ENCODE measurements around the gene SEMA4C. TPM values are rescaled to one million over a fixed set of nuclear protein-coding genes. Genes with fewer than 3 reads are reported as not detected.

The SEMA4C gene
- total RNA-seq, 2 experiments from 2014 or later = 7.7 to 8.5 TPM

GRCh38 chr2:96841701-96842495, 28.0 kb downstream of the SEMA4C start:
- intact Hi-C loops (cut with micrococcal nuclease) = no loop called here
- H3K9me3 Mint-ChIP-seq = no peaks in the 10 kb centered on the region
- peaks cover 12% of the 10 kb centered on the region for H3K36me3 Mint-ChIP-seq (ENCODE audit: low read depth)
- H3K27ac Mint-ChIP-seq = no peak overlapping the region
- DNase-seq = no peak
- H3K4me1 Mint-ChIP-seq (ENCODE audit: low read depth) = peaks cover 11% of the 10 kb centered on the region
- CTCF ChIA-PET = interaction anchor here (0.7 to 1.3 kb wide), 3 partner anchors 10 to 110 kb away, joined by 3 to 5 read pairs (median 5); partner anchors contain the start of gene ANKRD39
- no peak overlapping the region for H3K4me3 Mint-ChIP-seq
- H3K27me3 Mint-ChIP-seq (ENCODE audit: low read depth) = no peaks in the 10 kb centered on the region

- H3K27ac Mint-ChIP-seq = no peak overlapping the region
- no peaks in the 10 kb centered on the region for H3K9me3 Mint-ChIP-seq
- CTCF ChIA-PET = interaction anchor here (1.1 to 1.7 kb wide), 5 partner anchors 16 to 122 kb away, joined by 3 to 9 read pairs (median 5); partner anchors contain the start of gene ANKRD39
- no peak overlapping the region for H3K4me3 Mint-ChIP-seq
- peaks cover 12% of the 10 kb centered on the region for H3K36me3 Mint-ChIP-seq (ENCODE audit: low read depth)
- intact Hi-C loops (cut with micrococcal nuclease) = loop anchor here (1.0 to 2.0 kb wide), 2 partner anchors 18 to 23 kb away; partner anchors contain the start of genes ANKRD39 and CNNM3
- H3K27me3 Mint-ChIP-seq (ENCODE audit: low read depth) = no peaks in the 10 kb centered on the region
- no peak for DNase-seq
- H3K4me1 Mint-ChIP-seq (ENCODE audit: low read depth) = peaks cover 11% of the 10 kb centered on the region
These were observed 29.7 kb downstream of the SEMA4C start for GRCh38 chr2:96839875-96840850.

- DNase-seq = peak; percentile 89
- H3K4me3 Mint-ChIP-seq = peak overlapping the region; percentile 49
- H3K27ac Mint-ChIP-seq = no peak overlapping the region
- H3K27me3 Mint-ChIP-seq (ENCODE audit: low read depth) = no peaks in the 10 kb centered on the region
- CTCF ChIA-PET = interaction anchor here (1.1 to 1.7 kb wide), 4 partner anchors 17 to 123 kb away, joined by 3 to 9 read pairs (median 6); partner anchors contain the start of gene ANKRD39
- H3K36me3 Mint-ChIP-seq (ENCODE audit: low read depth) = peaks cover 9% of the 10 kb centered on the region
- no peaks in the 10 kb centered on the region for H3K9me3 Mint-ChIP-seq
- intact Hi-C loops (cut with micrococcal nuclease) = loop anchor here (1.0 to 2.0 kb wide), 2 partner anchors 19 to 23 kb away; partner anchors contain the start of genes ANKRD39 and CNNM3
- H3K4me1 Mint-ChIP-seq (ENCODE audit: low read depth) = peaks cover 11% of the 10 kb centered on the region
These were observed 30.5 kb downstream of the SEMA4C start for GRCh38 chr2:96839293-96839874.

GRCh38 chr2:96838345-96839292, 31.3 kb downstream of the SEMA4C start:
- peaks cover 11% of the 10 kb centered on the region for H3K4me1 Mint-ChIP-seq (ENCODE audit: low read depth)
- no peak for DNase-seq
- peaks cover 11% of the 10 kb centered on the region for H3K36me3 Mint-ChIP-seq (ENCODE audit: low read depth)
- no peak overlapping the region for H3K27ac Mint-ChIP-seq
- peak overlapping the region; percentile 49 for H3K4me3 Mint-ChIP-seq
- CTCF ChIA-PET = no interaction called here
- intact Hi-C loops (cut with micrococcal nuclease) = loop anchor here (1.0 to 2.0 kb wide), 2 partner anchors 20 to 22 kb away; partner anchors contain the start of genes ANKRD39 and CNNM3
- no peaks in the 10 kb centered on the region for H3K27me3 Mint-ChIP-seq (ENCODE audit: low read depth)
- no peaks in the 10 kb centered on the region for H3K9me3 Mint-ChIP-seq

GRCh38 chr2:96837575-96837974, 32.3 kb downstream of the SEMA4C start:
- no peak for DNase-seq

GRCh38 chr2:96835830-96836229, 34.0 kb downstream of the SEMA4C start:
- no peak for DNase-seq
- peaks cover 11% of the 10 kb centered on the region for H3K4me1 Mint-ChIP-seq (ENCODE audit: low read depth)
- no peaks in the 10 kb centered on the region for H3K9me3 Mint-ChIP-seq
- peaks cover 12% of the 10 kb centered on the region for H3K36me3 Mint-ChIP-seq (ENCODE audit: low read depth)
- H3K27ac Mint-ChIP-seq = no peak overlapping the region
- no peak overlapping the region for H3K4me3 Mint-ChIP-seq
- CTCF ChIA-PET = interaction anchor here (0.6 kb wide), 2 partner anchors 115 to 221 kb away, joined by 3 read pairs; no protein-coding TSS in a partner anchor
- H3K27me3 Mint-ChIP-seq (ENCODE audit: low read depth) = no peaks in the 10 kb centered on the region
- intact Hi-C loops (cut with micrococcal nuclease) = no loop called here

More at GRCh38 chr2:96837575-96837974, 32.3 kb downstream of the SEMA4C start:
- Mint-ChIP-seq H3K27ac (no peak overlapping the region), H3K36me3 (ENCODE audit: low read depth) (peaks cover 11% of the 10 kb centered on the region), H3K9me3 (no peaks in the 10 kb centered on the region), H3K27me3 (ENCODE audit: low read depth) (no peaks in the 10 kb centered on the region), H3K4me3 (no peak overlapping the region), H3K4me1 (ENCODE audit: low read depth) (peaks cover 11% of the 10 kb centered on the region)
- CTCF ChIA-PET = no interaction called here
- intact Hi-C loops (cut with micrococcal nuclease) = no loop called here

- CTCF ChIA-PET = interaction anchor here (0.8 to 1.6 kb wide), 2 partner anchors 25 to 29 kb away, joined by 4 to 10 read pairs; partner anchors contain the start of gene ANKRD39
- Mint-ChIP-seq H3K27me3 (ENCODE audit: low read depth) (no peaks in the 10 kb centered on the region), H3K36me3 (ENCODE audit: low read depth) (peaks cover 10% of the 10 kb centered on the region), H3K4me3 (no peak overlapping the region), H3K4me1 (ENCODE audit: low read depth) (no peaks in the 10 kb centered on the region), H3K27ac (no peak overlapping the region), H3K9me3 (no peaks in the 10 kb centered on the region)
- no peak for DNase-seq
- intact Hi-C loops (cut with micrococcal nuclease) = no loop called here
These were observed 36.9 kb downstream of the SEMA4C start for GRCh38 chr2:96832754-96833507.

GRCh38 chr2:96832408-96832753, 37.5 kb downstream of the SEMA4C start:
- Mint-ChIP-seq H3K4me3 (no peak overlapping the region), H3K27me3 (ENCODE audit: low read depth) (no peaks in the 10 kb centered on the region), H3K4me1 (ENCODE audit: low read depth) (no peaks in the 10 kb centered on the region), H3K9me3 (no peaks in the 10 kb centered on the region), H3K36me3 (ENCODE audit: low read depth) (peaks cover 10% of the 10 kb centered on the region), H3K27ac (no peak overlapping the region)
- DNase-seq = no peak
- CTCF ChIA-PET = interaction anchor here (0.8 kb wide), 1 partner anchor 30 kb away, joined by 4 read pairs; no protein-coding TSS in a partner anchor
- intact Hi-C loops (cut with micrococcal nuclease) = no loop called here

- CTCF ChIA-PET = no interaction called here
These were observed 38.2 kb downstream of the SEMA4C start for GRCh38 chr2:96831679-96832078.

GRCh38 chr2:96830044-96830562, 39.8 kb downstream of the SEMA4C start:
- Mint-ChIP-seq H3K27ac (no peak overlapping the region), H3K4me3 (no peak overlapping the region), H3K9me3 (no peaks in the 10 kb centered on the region), H3K27me3 (ENCODE audit: low read depth) (no peaks in the 10 kb centered on the region), H3K36me3 (ENCODE audit: low read depth) (peaks cover 11% of the 10 kb centered on the region), H3K4me1 (ENCODE audit: low read depth) (no peaks in the 10 kb centered on the region)
- no peak for DNase-seq
- intact Hi-C loops (cut with micrococcal nuclease) = no loop called here
- CTCF ChIA-PET = no interaction called here

More at GRCh38 chr2:96831679-96832078, 38.2 kb downstream of the SEMA4C start:
- no peaks in the 10 kb centered on the region for H3K9me3 Mint-ChIP-seq
- DNase-seq = no peak
- H3K4me1 Mint-ChIP-seq (ENCODE audit: low read depth) = no peaks in the 10 kb centered on the region
- peaks cover 11% of the 10 kb centered on the region for H3K36me3 Mint-ChIP-seq (ENCODE audit: low read depth)
- intact Hi-C loops (cut with micrococcal nuclease) = no loop called here
- no peak overlapping the region for H3K4me3 Mint-ChIP-seq
- no peaks in the 10 kb centered on the region for H3K27me3 Mint-ChIP-seq (ENCODE audit: low read depth)
- H3K27ac Mint-ChIP-seq = no peak overlapping the region
